GM19043 (cell line): ENCODE results near the gene MAMLD1.
"Not testable (repeated sequence)": the region's sequence is repeated elsewhere in the genome, so short reads cannot be mapped to it uniquely, and the experiment has no call there.

Source experiments
- ATAC-seq: cut with Tn5 transposase; IDR thresholded peaks from one replicate; pipeline ENCODE4 v1.9.1; 2021; ENCODE audit warnings: low read depth; ENCODE audit not compliant: unreplicated experiment

The MAMLD1 gene, protein sequence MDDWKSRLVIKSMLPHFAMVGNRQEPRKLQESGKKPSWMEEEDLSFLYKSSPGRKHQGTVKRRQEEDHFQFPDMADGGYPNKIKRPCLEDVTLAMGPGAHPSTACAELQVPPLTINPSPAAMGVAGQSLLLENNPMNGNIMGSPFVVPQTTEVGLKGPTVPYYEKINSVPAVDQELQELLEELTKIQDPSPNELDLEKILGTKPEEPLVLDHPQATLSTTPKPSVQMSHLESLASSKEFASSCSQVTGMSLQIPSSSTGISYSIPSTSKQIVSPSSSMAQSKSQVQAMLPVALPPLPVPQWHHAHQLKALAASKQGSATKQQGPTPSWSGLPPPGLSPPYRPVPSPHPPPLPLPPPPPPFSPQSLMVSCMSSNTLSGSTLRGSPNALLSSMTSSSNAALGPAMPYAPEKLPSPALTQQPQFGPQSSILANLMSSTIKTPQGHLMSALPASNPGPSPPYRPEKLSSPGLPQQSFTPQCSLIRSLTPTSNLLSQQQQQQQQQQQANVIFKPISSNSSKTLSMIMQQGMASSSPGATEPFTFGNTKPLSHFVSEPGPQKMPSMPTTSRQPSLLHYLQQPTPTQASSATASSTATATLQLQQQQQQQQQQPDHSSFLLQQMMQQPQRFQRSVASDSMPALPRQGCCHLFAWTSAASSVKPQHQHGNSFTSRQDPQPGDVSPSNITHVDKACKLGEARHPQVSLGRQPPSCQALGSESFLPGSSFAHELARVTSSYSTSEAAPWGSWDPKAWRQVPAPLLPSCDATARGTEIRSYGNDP

DNA sequence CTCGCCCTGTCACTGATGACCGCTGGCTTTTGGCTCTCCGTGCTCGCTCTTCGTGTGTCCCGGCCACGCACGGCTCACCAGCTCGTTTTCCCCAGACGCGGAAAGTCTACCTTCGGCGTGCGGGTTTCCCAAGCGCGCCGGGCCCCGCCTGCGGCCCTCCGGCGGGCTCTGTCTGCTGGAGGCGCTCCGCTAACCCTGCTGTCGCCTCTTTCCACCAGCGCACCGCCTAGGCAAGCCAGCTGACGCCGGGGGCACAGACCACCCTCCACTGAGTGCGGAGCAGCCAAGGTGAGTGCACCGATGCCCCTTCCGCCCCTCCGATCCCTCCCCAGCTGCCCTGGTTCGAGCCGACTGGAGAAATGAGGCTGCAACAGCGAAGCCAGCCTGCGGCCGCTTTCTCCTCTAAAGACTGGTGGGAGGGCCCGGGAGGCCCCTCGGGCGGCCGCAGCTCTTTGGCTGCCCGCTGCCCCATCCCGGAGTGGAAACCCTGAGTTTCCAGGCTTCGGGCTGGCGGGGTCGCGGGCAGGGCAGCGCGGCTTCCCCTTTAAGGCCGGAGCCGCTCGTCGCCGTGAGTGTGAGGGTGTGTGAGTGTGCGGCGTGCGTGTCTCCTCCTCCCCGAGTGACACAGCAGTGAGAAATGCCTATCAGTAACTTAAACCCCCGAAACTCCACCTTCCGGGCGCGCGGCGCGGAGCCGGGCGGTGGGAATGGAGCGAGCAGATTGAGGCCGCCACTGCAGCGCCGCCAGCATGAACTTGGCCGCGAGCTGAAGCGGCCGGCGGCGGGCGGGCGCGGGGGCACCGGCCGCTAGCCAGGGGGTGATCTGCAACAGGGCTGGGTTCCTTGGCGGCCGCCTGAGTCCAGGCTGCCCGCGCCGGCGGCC is at the start of gene MAMLD1:
Gene MAMLD1, plus strand, starts transcription at position 719 of the 883 bp plus-strand sequence. CDS start 82,200 bp downstream, outside the sequence.
- no peak for ATAC-seq

DNA sequence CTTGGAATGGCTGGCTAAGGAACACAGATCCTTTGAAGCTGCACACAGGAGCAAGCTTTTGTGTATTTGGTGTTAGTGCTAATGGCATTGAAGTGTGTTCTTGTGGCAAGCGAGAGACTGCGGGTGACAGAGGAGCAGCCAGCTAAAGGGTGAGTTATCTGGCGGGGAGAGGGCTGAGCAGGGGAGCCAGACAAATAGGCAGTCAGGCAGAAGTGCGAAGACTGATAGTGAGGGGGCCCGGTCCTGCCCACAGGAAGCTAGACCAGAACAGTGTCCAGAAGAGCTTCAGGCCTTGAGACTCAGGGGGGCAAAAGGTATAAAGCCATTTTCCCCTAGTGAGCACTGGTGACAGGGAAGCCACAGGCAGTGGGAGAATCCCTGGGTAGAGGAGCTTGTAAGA is 49.6 kb upstream of the MAMLD1 start:
- ATAC-seq, result no peak

DNA sequence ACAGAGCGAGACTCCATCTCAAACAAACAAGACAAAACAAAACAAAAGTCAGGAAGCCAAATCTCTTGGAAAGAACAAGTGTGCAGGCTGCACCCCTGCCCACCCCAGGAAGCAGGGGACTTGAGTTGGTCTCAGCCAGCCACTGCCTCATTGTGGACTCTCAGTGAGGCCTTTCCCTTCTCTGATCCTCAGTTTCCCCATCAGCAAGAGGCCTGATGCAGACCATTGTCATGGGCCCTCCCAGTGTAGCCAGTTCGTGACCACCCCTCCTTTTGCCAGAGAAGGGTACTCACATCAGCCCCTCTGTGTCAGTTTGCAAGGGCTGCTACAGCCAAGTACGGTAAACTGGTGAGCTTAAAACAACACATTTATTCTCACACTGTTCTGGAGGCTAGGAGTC is 48.9 kb upstream of the MAMLD1 start:
- no peak for ATAC-seq

DNA sequence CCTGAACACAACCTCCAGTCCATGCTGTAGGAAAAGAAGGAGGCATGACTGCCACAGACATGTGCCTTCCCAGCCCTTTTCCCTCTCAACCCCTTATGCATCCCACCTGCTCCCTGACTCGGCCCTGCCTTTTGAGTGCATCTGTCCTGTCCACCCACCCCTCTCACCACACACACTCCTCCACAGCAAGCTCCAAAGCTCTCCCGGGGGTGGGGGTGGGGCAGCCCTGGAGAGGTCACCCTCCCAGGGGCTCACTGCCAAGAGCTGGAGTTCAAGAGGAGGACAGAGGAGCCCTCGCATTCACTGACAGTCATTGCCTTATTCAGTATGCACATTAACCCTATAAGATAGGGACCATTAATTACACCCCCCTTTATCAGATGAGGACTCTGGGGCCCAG is 46.6 kb upstream of the MAMLD1 start:
- no peak for ATAC-seq

DNA sequence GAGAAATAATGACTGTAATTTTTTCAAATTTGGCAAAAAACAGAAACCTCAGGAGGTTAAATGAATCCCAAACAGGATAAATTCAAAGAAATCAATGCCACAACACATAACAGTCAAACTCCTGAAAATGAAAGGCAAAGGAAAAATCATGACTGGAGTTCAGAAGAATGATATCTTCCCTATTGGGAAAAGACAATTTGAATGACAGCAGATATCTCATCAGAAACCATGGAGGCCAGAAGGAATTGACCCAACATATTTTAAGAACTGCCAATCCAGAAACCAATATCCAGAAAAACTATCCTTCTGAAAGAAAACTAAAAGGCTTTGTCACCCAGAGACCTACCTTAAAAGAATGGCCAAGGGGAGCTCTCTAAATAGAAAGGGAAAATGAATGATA is 40.1 kb upstream of the MAMLD1 start:
- ATAC-seq, result no peak

DNA sequence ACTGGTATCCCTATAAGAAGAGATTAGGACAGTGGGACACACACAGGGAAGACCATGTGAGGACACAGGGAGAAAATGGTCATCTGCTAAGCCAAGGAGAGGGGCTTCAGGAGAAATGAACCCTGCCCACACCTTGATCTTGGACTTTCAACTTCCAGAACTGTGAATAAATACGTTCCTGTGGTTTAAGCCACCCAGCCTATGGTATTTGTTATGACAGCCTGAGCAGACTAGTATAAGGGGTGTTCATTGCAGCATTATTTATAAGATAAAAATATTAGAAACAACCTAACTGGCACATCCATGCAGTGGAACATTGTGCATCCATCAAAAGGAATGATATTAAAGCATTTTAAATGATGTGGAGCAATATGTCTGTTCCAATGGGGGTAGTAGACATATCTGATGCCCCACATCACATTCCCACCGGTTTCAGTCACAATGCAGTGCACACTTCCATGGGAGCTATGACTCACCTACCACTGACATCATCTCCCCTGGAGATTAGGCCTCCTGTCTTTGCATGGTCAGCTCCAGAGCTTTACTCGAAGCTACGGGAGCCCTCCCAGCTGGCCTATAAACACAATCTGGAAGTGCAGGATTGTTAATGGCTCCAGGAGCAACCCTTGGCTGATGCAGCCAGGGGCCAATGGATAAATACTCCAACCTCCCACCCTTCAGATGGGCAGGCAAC is 38.9 kb upstream of the MAMLD1 start:
- no peak for ATAC-seq

DNA sequence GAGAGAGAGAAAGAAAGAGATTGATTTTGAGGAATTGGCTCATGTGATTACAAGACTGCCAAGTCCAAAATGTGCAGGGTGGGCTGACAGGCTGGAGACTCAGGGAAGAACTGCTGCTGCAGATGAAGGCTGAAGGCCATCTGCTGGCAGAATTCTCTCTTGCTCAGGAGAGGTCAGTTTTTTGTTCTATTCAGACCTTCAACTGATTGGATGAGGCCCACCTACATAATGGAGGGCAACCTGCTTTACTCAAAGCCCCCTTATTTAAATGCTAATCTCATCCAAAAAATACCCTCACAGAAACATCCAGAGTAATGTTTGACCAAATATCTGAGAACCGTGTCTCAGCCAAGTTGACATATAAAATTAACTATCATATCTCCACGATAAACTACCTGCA is 38.2 kb upstream of the MAMLD1 start:
- ATAC-seq, result no peak

DNA sequence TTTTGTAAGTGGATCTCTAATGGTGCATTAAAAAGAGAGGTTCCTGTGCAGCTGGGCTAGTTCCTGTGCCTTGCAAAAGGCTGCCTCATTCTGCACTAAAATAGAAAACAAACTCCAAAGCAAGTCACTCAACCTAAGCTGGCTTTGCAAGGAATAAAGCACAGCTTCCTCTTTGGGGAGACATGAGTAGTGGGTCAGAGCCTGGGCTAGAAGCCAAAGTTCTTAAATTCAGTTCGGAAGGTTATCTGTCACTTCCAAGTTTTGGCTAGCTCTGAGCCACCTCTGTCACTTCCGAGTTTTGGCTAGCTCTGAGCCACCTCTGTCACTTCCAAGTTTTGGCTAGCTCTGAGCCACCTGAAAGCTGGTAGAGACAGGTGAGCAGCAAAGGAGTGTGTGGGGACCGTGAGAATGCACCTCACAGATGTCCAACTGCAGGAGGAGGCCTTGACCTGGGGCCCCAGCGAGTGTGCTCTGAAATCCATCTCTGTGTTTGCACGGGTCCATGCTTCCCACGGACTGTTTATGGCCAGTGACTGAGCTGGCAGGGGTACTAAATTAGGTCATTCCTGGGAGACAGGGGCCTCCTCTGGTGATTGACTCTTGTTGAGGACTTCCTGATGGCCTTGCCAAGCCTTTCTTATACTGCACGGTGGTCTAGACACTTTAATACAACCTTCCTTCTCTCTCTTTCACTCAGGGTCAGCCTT is 36.4 kb upstream of the MAMLD1 start:
- ATAC-seq, result no peak

DNA sequence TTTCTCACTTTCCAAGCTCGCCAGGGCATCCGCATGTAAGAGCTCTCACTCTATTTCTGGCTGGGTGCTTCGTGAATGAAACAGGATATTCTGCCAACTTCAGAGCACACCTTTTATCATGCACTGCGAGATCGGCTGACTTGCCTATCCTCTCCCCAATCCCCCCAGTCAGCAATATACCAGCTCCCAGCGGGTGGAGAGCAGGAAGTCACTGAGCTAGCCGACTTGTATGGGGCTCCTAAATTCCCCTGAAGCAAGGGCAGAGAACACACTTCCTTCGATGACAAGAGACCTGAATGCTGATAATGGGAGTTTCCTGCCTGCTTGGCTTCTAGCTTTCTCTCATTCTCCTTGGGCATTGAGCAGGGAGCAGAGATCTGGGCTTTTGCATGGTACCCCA is 33.8 kb upstream of the MAMLD1 start:
- no peak for ATAC-seq

DNA sequence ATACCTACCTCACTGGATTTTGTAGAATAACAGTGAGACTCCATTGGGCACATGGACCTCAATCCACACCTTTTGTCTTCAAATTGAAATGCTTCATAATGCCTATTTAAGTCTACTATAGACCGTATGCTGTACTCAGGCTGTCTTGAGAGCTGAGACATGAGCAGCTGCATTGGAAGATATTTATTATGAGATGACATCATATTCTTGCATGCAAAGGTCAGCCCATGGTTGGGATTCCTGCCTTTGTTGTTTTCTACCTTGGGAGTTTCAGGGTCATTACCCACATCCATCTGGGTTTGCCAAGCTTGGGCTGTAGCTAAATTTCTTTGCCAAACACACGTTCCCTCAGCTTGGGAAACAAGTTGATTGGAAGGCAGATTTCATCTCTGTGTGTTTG is 33.2 kb upstream of the MAMLD1 start:
- no peak for ATAC-seq

DNA sequence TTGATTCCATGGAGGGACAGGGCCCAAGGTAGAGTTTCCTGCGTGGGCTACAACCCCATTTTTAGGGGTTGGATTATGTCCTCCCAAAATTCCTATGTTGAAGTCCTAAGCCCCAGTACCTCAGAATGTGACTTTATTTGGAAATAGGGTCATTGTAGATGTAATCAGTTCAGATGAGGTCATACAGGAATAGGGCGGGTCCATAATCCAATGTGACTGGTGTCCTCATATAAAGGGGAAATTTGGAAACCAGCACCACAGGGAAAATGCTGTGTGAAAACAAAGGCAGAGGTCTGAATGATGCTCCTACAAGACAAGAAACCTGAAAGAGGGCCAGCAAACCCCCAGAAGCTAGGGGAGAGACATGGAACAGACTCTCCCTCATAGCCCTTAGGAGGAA is 31.1 kb upstream of the MAMLD1 start:
- no peak for ATAC-seq

DNA sequence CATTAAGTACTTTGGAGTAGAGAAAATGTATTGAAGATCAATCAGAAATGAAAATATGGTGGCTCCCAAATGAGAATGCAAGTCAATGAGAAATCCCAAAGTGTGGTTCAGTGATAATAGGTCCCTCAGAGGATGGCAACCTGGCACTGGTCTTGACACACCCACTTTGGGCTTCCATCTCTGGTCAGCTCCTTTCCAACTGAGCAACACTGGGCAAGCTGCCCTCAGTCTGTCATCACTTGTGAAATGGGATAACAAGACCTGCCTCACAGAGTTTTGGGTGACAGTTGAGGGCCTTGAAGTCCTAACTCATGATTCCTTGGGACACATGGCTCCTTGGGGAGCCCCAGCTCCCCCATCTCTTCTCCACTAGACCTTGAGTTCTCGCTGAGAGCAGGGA is 29.0 kb upstream of the MAMLD1 start:
- ATAC-seq, result no peak

DNA sequence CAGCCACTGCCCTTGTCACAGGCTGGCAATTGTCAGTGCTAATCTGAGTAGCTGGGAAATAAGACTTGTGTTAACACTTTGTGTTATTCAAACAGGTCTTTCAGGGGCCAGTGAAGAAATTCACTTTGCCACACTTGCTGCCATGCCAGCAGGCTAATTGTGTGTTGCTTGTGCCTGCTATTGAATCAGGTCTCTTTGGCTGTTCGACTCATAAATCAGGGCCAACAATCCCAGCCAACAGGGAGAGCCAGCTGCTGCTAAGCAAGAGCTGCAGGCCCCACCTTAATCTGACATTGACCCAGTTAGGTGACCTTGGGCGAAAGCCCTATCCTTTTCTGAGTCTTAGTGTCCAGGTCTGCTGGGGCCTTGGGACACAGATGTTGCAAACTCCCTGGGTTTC is 28.1 kb upstream of the MAMLD1 start:
- no peak for ATAC-seq

DNA sequence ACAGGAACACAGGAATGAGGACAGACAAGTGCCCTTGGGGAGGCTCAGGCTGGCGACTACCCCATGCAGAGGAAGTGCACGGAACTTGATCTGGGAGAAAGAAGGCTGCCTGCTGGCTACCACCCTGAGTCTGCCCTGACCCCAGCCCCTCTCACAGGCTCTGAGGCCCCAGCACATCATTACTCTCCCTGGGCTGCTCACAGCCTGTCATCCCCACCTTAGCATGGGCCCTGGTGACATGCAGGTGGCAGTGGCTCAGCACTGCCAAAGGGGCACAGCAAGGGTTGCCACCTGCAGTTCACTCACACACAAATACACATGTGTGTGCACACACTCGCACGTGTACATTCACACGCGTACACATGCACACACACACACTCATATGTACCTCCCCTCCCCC is 26.1 kb upstream of the MAMLD1 start:
- no peak for ATAC-seq

DNA sequence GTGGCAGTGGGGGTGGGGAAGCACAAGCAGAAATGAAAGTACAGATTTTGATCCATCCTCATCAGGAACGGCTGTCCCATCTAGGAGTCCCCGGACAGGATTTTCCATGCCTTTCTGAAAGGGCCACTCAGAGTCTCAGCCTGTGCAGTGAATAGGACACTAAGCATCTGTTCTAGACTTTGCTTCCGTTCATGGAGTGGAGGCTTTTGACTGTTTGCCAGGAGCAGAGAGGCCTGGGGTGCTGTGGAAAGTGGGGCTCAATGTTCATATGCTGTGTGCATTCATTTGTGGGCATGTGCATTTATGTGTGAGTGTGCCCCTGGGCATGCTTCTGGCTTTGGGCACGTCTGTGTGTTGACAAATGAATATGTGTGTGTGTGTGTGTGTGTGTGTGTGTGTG is 25.6 kb upstream of the MAMLD1 start:
- ATAC-seq, result no peak

DNA sequence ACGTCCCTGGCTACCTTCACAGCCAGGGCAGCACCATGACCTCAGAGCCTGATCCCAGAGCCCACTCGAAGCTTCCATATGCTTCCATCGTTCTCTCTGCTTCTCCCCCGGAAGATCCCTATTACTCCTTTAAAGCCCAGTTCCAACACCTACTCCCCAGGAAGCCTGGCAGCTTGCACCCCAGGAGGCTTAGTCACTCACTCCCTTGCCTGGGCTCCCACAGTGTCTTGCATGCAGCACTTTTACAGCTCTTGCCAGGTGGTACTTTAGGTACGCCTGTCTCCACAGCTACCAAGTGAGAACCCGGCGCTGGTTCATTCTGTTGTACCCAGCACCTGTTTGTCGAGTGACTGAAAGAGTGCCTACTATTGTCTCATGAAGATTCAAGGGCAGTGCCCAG is 24.5 kb upstream of the MAMLD1 start:
- ATAC-seq, result no peak

DNA sequence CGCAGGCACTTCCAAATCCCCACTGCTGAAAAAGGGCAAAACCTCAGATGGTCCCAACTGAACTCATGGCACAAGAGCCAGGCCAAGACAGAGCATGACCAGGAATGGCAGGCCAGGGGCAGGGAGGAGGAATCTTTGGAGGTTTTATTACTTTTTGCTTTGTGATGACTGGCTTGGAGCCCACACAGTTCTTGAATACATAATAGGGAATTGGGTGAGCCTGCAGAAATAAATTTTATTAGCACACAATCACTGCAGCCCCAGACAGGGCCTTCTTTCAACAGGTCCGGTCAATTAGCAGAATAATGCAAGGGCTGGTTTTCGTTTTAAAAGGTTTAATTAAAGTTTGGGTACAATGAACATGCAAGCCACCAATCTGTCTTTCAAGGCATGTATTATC is 23.4 kb upstream of the MAMLD1 start:
- no peak for ATAC-seq

DNA sequence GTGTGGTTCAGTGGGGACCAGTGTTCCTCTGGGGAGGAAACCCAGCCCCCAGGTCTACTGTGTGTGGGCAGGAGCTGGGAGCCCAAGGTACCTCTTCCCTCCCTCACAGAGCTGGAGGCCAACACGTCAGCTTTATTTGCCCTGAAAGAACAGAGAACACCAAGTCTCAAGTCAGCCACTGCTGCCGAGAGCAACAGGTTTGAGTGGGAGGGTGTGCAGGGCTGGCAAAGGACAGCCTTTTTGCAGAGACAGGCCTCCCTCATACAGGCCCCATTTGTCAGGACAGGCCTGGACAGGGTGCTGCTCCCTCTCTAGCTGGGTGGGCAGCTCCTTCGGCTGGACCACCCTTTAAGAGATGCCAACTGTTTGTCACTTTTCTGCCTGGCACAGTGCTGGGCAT is 22.8 kb upstream of the MAMLD1 start:
- not testable (repeated sequence) for ATAC-seq

DNA sequence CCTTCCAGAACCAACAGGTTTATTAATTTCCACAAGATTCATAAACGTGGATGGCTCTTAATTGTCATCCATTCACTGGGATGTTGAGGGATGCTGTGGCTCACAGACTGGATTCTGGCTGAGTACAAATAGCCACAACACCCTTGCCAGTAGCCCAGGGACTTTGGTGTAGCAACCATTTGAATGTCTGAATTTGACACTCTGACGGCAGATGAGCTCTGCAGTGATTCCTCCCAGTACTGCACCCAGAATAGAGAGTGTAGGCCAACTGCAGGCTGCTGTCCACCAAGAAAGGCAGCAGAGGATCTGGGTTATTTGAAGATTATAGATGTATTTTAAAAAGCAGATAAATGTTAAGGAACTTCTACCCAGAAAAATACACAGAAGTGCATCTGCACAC is 15.6 kb upstream of the MAMLD1 start:
- ATAC-seq, result no peak

DNA sequence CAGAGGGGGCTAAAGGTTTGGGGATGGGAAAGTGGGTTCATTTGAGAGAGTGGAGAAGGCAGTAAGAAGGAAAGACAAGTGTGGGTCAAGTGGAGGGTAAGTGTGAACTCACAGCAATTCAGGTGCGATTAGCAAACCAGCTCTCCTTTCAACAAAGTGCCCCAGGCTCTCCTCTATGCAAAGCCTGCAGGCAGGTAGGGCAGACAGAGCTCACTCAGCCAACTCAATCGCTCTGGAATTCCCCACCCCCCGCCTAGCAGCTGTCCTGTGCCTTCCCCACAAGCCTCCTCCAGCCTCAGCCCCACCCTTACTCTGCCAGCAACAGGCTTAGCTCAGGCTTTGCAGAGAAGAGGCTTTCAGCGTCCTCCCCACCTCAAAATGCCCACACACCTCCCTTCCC is 14.8 kb upstream of the MAMLD1 start:
- no peak for ATAC-seq
